Measurements from ENCODE around the gene CALN1.

- TF ChIP-seq CTCF (IDR thresholded peaks at IDR 0.05) (no peak), POLR2A (IDR thresholded peaks at IDR 0.05; ENCODE audit: low read depth) (no peak), EP300 (IDR thresholded peaks at IDR 0.05) (no peak), POLR2AphosphoS5 (IDR thresholded peaks at IDR 0.05) (no peak)
These were observed 372.7 kb downstream of the CALN1 start for GRCh38 chr7:72039460-72039859.
